Astrocyte (in vitro differentiated cells and primary cell): Measurements from ENCODE around the gene FAM151B.

Experiments
- CTCF ChIP-seq: IDR thresholded peaks from 2 replicates; pipeline ENCODE4 v1.5.1; 2011; ENCODE audit warnings: low read depth, mild to moderate bottlenecking, inconsistent platforms, low read length, moderate library complexity; ENCODE audit not compliant: insufficient read depth
- EZH2 ChIP-seq: IDR thresholded peaks from 2 replicates; pipeline ENCODE4 v1.6.1; 2012; ENCODE audit warnings: mild to moderate bottlenecking, low read length, inconsistent platforms; ENCODE audit not compliant: insufficient read depth

- TF ChIP-seq CTCF (no peak), EZH2 (no peak)
Measured at GRCh38 chr5:80591352-80591751, 103.5 kb downstream of the FAM151B start.
